ENCODE data around the gene SLC6A18.

SLC6A18 gene

DNA sequence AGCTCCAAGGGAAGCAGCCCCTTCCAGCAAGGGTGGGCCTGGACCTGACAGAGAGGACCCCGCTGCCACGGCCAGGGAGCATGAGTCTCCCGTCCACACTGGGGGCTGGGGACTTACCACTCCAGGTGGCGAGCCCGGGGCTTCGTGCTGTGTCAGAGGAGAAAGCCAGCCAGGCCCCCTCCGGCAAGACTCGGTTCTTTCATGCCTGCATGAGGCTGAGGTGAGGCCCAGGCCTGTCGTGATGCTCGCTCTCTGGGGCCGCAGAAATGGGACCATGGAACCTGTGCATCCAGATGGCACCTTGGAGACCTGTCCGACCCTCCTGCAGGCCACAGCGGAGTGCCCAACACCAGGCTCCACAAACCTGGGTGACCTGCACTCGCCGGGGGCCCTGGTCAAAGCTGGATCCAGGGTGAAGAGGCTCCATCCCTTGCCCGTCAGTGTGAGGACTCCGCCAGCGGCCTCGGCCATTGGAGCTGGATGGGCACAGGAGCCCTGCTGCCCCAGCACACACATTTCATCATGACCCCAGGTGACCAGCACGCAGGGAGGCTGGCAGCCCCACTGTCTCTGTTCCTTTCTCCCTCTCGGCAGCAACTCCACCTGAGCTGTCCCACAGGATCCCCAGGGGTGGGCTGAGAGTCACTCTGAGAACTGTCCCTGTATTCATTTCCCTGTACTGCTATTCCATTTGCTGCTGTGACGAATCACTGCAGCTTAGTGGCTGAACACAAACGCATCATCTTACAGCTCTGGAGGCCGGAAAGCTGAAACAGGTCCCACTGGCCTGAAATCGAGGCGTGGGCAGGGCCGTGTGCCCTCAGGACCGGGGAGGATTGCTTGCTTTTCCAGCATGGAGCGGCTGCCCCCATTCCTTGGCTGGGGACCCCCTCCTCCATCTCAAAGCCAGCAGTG is 24.4 kb downstream of the SLC6A18 start:
- in situ Hi-C loops (cut with MboI; ENCODE audit: low pct_unique_long_range_greater_than_20kb, low sequenced_read_pairs, unreplicated experiment), result no loop called here
- no peak for DNase-seq (ENCODE audit: low spot score)
- TF ChIP-seq, protein P1, sequence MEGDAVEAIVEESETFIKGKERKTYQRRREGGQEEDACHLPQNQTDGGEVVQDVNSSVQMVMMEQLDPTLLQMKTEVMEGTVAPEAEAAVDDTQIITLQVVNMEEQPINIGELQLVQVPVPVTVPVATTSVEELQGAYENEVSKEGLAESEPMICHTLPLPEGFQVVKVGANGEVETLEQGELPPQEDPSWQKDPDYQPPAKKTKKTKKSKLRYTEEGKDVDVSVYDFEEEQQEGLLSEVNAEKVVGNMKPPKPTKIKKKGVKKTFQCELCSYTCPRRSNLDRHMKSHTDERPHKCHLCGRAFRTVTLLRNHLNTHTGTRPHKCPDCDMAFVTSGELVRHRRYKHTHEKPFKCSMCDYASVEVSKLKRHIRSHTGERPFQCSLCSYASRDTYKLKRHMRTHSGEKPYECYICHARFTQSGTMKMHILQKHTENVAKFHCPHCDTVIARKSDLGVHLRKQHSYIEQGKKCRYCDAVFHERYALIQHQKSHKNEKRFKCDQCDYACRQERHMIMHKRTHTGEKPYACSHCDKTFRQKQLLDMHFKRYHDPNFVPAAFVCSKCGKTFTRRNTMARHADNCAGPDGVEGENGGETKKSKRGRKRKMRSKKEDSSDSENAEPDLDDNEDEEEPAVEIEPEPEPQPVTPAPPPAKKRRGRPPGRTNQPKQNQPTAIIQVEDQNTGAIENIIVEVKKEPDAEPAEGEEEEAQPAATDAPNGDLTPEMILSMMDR (IDR thresholded peaks at IDR 0.05; ENCODE audit: extremely low read depth, insufficient read depth, missing control alignments), result no peak

DNA sequence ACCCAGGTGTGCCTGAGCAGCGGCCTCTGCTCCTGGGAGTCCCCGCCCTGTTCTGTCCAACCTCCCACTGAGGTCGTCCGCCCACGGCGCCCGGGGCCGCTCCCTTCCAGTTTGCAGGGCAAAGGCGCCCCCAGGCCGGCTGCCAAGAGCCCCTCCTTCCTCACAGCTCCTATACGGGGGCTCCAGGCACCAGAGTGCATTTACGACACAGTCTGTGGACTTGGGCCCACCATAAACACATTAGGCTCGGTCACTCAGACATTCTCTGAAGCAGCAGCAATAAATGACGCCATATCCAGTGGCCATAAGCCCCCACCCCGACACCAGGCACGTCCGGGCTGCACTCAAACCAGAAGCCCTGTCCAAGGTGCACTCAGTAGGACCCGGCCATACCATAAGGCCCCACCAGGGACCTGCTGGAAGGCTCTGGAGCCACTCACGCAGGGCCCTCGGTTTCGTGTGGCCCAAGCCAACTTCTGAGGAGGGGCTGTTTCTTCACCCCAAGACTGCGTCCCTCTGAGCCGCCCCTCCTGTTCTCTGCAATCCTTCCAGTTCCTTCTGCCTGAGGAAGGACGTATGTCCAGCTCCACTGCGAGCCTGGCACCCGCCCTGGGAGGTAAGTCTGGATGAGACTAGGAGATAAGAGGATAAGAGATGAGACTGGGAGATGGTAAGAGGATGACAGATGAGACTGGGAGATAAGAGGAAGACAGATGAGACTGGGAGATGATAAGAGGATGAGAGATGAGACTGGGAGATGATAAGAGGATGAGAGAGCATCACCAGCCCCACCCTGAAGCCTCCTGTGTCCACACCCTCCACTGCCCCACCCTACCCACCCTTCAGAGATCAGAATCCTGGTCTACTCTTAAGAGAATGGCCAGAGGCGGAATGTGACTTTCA is 26.7 kb downstream of the SLC6A18 start:
- TF ChIP-seq, protein P1 (IDR thresholded peaks at IDR 0.05; ENCODE audit: extremely low read depth, insufficient read depth, missing control alignments), result no peak
- no peak for DNase-seq (ENCODE audit: low spot score)
- in situ Hi-C loops (cut with MboI; ENCODE audit: low pct_unique_long_range_greater_than_20kb, low sequenced_read_pairs, unreplicated experiment), result no loop called here

DNA sequence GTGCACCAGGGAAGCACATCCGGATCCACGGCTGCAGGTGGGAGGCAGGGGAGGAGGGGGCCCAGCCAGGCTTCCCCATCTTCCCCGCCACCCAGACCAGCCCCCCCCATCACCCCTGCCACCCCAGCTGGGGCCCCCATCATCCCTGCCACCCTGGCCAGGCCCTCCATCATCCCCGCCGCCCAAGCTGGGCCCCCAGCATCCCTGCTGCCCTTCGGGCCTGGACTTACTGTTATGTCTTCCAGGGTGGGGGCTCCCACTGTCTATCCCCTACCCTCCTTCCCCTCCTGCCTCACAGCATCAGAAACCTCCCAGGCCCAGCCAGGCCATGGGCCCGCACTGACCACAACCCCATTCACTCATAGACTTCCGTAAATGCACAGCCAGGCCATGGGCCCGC is 27.5 kb downstream of the SLC6A18 start:
- no peak for DNase-seq (ENCODE audit: low spot score)
- TF ChIP-seq, protein P1 (IDR thresholded peaks at IDR 0.05; ENCODE audit: extremely low read depth, insufficient read depth, missing control alignments), result no peak
- in situ Hi-C loops (cut with MboI; ENCODE audit: low pct_unique_long_range_greater_than_20kb, low sequenced_read_pairs, unreplicated experiment), result no loop called here

DNA sequence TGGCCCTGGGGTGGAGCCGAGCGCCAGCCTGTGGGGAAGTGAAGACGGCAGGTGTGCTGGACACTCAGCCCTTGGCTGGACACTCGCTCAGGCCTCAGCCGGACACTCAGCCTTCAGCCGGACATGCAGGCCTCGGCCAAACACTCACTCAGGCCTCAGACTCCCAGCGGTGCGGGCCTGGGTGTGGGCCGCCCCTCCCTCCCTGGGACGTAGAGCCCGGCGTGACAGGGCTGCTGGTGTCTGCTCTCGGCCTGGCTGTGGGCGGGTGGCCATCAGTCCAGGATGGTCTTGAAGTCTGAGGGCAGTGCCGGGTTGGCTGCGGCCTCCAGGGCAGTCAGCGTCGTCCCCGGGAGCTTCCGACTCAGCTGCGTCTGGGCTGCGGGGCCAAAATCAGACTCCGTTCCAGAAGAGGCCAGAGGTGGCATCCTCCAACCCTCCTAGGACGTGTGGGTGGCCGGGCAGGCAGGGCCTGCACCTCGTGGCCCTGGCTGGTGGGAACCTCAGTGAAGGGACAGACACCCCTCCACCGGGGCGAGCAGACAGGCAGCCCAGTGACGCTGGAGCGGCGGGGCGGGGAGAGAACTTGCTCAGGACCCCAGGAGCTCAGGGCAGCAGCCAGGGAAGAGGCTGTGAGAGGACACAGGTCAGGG is 28.4 kb downstream of the SLC6A18 start:
- no peak for DNase-seq (ENCODE audit: low spot score)
- TF ChIP-seq, protein P1 (IDR thresholded peaks at IDR 0.05; ENCODE audit: extremely low read depth, insufficient read depth, missing control alignments), result no peak
- in situ Hi-C loops (cut with MboI; ENCODE audit: low pct_unique_long_range_greater_than_20kb, low sequenced_read_pairs, unreplicated experiment), result no loop called here

DNA sequence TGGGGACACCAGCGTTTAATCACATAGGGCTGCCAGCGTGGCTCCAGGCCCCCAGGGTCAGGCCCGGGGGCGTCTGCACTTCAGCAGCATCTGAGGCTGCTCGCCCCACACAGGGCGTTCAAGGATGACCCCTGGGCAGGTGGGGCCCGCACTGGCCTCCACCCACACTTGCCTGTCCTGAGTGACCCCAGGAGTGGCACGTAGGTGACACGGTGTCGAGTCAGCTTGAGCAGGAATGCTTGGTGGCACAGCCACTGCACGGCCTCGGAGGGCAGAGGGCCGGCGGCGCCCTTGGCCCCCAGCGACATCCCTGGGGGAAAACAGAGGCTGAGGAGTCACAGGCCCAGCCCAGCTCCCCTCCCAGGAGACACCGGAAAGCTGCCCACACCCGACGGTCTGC is 29.0 kb downstream of the SLC6A18 start:
- in situ Hi-C loops (cut with MboI; ENCODE audit: low pct_unique_long_range_greater_than_20kb, low sequenced_read_pairs, unreplicated experiment), result no loop called here
- TF ChIP-seq, protein P1 (IDR thresholded peaks at IDR 0.05; ENCODE audit: extremely low read depth, insufficient read depth, missing control alignments), result no peak
- DNase-seq (ENCODE audit: low spot score), result no peak

DNA sequence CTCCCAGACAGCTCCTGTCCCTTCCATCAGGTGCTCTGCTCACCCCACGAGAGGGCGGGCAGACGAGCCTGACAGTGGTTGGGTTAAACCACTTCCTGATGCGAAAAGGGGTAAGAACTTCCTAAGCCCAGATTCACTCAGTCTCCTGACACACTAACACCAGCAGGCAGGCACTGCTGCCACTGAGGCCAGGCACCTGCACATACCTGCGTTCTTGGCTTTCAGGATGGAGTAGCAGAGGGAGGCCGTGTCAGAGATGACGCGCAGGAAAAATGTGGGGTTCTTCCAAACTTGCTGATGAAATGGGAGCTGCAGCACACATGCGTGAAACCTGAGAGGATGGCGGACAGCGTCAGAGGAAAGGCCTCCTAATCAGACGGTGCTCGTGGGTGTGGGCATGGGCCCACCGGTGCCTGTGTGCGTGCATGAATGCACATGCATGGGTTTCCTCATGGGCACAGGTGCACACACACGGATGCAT is 29.9 kb downstream of the SLC6A18 start:
- TF ChIP-seq, protein P1 (IDR thresholded peaks at IDR 0.05; ENCODE audit: extremely low read depth, insufficient read depth, missing control alignments), result peak; percentile 4
- in situ Hi-C loops (cut with MboI; ENCODE audit: low pct_unique_long_range_greater_than_20kb, low sequenced_read_pairs, unreplicated experiment), result no loop called here
- no peak for DNase-seq (ENCODE audit: low spot score)
